ENCODE data around the gene WDR4.

WDR4 gene

GRCh38 chr21:42873096-42873495 lies 6.2 kb downstream of the WDR4 start:
- no peak for DNase-seq

GRCh38 chr21:42868196-42868595 lies 11.1 kb downstream of the WDR4 start:
- no peak for DNase-seq

GRCh38 chr21:42865776-42866160 lies 13.6 kb downstream of the WDR4 start:
- no peak for DNase-seq

- DNase-seq = no peak
Measured at GRCh38 chr21:42864815-42865775, 14.2 kb downstream of the WDR4 start.

- DNase-seq = no peak
Measured at GRCh38 chr21:42864286-42864685, 15.1 kb downstream of the WDR4 start.

- no peak for DNase-seq
Measured at GRCh38 chr21:42863504-42863870, 15.9 kb downstream of the WDR4 start.

- DNase-seq = no peak
Measured at GRCh38 chr21:42862774-42863503, 16.4 kb downstream of the WDR4 start.

- DNase-seq = no peak
Measured at GRCh38 chr21:42861848-42862400, 17.4 kb downstream of the WDR4 start.

GRCh38 chr21:42861311-42861847 lies 18.0 kb downstream of the WDR4 start:
- no peak for DNase-seq

GRCh38 chr21:42860345-42860744 lies 19.0 kb downstream of the WDR4 start:
- DNase-seq = no peak

- no peak for DNase-seq
Measured at GRCh38 chr21:42859891-42860230, 19.5 kb downstream of the WDR4 start.

GRCh38 chr21:42858957-42859890 lies 20.1 kb downstream of the WDR4 start:
- DNase-seq = no peak

- DNase-seq = no peak
Measured at GRCh38 chr21:42858185-42858847, 21.0 kb downstream of the WDR4 start.

- DNase-seq = no peak
Measured at GRCh38 chr21:42857216-42857615, 22.1 kb downstream of the WDR4 start.

GRCh38 chr21:42855937-42856335 lies 23.4 kb downstream of the WDR4 start:
- no peak for DNase-seq

- DNase-seq = no peak
Measured at GRCh38 chr21:42855171-42855936, 24.0 kb downstream of the WDR4 start.

GRCh38 chr21:42854246-42855010 lies 24.9 kb downstream of the WDR4 start:
- DNase-seq = no peak

GRCh38 chr21:42853621-42854020 lies 25.7 kb downstream of the WDR4 start:
- DNase-seq = no peak

GRCh38 chr21:42852925-42853570 lies 26.3 kb downstream of the WDR4 start:
- DNase-seq = no peak

Data from suppressor macrophage treated with lipopolysaccharide for 1 hour (primary cell).